GM18868 (cell line): ENCODE results near the gene LMBR1.
"Not testable (repeated sequence)": the region's sequence is repeated elsewhere in the genome, so short reads cannot be mapped to it uniquely, and the experiment has no call there.

ENCODE experiments used
- ATAC-seq: cut with Tn5 transposase; IDR thresholded peaks from one replicate; pipeline ENCODE4 v1.9.1; 2021; ENCODE audit warnings: mild to moderate bottlenecking, moderate library complexity; ENCODE audit not compliant: unreplicated experiment

LMBR1 gene, protein sequence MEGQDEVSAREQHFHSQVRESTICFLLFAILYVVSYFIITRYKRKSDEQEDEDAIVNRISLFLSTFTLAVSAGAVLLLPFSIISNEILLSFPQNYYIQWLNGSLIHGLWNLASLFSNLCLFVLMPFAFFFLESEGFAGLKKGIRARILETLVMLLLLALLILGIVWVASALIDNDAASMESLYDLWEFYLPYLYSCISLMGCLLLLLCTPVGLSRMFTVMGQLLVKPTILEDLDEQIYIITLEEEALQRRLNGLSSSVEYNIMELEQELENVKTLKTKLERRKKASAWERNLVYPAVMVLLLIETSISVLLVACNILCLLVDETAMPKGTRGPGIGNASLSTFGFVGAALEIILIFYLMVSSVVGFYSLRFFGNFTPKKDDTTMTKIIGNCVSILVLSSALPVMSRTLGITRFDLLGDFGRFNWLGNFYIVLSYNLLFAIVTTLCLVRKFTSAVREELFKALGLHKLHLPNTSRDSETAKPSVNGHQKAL

DNA sequence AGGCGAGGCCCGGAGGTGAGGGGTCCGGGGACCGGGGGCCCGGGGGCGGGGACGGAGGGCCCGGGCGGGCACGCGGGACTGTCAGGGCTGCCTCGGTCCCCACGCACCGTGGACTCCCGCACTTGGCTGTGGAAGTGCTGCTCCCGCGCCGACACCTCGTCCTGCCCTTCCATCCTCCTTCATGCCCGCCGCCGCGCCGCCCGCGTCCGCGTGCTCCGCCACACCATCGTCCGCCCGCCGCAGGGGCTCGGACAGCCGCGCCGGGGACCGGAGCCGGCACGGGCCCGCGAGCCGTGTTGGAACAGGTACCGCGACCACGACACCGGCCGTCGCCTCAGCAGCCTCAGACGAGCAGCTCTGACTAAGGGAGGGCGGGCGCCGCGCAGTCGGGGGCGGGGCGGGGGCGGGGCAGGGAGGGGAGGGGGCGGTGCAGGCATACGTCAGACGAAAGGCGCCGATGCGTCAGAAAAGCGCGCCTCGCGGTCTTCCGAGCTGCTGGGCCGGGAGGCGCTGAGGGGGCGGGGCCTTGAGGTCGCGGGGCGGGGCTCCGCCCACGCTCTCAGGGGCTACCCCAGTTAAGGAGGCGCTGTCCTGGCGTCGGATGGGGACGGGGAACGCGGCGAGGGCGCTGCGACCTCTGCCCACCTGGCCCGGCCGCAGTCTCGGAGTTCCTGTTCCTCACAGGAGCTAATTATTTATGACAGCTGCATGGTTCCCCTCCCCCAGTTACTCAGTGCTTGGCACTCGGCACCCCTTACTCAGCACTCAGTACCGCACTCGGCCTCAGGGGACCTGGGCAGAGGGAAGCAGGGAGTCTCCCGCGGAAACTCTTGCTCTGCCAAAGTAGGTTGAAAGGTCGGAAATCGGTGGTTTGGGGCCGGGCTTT is at the start of gene LMBR1:
Gene LMBR1, minus strand, starts transcription at position 363 of the 886 bp plus-strand sequence. Its CDS starts 190 bp downstream, at position 173.
- peak; percentile 73 for ATAC-seq

DNA sequence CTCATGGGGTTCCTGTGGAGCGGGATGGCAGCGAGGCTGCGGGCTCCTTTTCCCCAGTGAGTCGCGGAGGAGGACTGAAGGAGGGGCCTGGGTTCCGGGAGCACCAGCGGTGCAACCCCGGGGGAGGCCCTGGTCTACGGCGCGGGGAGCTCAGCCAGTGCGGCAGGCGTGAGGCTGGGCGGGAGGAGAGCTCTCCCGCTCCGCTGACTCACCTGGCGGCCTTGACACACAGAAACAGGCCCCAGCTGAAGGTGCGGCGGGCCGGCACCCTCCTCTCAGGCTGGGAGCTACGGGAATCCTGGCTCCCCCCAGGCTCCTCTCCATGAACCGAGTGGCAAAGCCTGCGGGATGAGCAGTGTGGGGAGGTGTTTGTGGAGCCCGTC is 49.7 kb upstream of the LMBR1 start:
- no peak for ATAC-seq

DNA sequence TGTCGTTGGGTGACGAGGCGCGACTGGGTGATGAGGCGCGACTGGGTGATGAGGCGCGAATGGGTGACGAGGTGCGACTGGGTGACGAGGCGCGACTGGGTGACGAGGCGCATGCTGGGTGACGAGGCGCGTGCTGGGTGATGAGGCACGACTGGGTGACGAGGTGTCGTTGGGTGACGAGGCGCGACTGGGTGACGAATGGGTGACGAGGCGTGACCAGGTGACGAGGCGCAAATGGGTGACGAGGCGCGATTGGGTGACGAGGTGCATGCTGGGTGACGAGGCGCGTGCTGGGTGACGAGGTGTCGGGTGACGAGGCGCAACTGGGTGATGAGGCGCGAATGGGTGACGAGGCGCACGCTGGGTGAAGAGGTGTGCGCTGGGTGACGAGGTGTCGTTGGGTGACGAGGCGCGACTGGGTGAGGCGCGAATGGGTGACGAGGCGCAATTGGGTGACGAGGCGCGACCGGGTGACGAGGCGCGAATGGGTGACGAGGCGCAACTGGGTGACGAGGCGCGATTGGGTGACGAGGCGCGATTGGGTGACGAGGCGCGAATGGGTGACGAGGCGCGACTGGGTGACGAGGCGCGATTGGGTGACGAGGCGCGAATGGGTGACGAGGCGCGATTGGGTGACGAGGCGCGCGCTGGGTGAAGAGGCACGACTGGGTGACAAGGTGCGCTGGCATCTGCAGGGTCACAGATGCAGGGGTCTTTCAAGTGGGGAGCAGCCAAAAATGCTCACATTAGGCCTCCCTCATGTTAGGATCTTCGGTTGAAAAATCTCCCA is 48.6 kb upstream of the LMBR1 start:
- no peak for ATAC-seq

DNA sequence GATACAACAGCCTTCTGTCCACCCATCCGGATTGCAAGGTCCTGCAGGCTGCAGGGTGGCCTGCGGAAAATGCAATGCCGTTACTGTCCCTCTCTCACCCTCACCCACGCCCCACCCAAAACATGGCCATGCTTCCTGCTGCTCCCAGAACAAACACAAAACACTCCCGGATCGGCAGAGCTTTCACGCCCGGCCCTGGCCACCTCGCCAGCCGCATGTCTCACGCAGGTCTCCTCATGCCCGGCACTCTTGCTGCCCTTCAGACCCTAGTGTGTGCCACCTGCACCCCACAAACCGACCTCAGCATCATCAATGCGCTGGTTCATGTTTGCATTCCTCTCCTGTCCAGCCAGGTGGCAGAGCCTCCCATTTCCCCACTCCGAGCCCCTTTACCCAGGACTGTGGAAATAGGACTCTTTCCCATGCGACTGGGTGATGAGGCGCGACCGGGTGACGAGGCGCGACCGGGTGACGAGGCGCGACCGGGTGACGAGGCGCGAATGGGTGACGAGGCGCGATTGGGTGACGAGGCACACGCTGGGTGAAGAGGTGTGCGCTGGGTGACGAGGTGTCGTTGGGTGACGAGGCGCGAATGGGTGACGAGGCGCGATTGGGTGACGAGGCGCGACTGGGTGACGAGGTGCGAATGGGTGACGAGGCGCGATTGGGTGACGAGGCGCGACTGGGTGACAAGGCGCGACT is 47.6 kb upstream of the LMBR1 start:
- ATAC-seq: no peak

DNA sequence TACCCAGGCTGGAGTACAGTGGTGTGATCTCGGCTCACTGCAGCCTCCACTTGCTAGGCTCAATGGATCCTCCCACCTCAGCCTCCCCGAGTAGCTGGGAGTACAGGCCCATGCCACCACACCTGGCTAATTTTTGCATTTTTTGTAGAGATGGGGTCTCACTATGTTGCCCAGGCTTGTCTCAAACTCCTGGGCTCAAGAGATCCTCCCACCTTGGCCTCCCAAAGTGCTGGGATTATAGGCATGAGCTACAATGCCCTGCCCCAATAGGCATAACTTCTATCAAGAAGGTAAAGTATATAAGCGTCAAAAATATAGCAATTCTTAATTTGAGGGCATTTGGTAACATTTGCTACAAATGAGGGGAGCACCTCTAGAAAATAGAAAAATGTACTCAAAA is 43.8 kb upstream of the LMBR1 start:
- not testable (repeated sequence) for ATAC-seq

DNA sequence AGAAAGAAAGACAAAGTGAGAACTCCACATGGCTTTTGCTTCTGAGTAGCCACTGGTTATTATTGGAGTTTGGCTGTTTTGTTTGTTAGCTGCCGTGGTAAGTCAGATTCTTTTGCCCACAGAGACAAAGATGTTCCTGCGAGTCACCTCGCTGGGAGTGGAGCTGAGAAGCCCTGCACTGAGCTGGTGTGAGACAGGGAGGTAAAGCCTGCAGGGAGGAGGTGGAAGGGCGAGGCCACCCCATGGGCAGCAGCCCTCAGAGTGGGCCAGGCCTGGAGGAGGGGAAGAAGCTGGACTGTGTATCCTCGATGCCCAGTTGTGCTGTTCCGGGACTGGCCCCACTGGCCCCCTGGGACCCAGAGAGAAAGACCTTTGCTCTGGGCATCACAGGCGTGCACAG is 42.3 kb upstream of the LMBR1 start:
- ATAC-seq: no peak

DNA sequence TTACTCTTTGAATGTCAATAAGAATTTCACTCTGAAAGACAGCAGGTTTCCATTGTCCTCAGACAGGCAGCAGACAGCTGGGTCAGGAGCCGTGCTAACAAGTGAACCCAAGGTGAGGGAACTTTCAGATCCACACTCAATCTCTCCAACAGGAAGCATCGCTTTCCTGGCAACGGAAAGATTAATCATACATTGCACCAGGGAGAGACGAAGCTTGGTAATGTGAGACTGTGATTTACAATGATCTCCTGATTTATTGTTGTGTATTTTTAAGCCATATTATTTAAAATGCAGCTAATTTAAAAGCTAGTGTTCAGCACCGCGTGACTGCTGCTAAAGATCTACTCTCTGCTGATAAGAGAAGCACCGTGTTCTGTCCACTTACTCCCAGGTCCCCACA is 39.0 kb upstream of the LMBR1 start:
- ATAC-seq: no peak

DNA sequence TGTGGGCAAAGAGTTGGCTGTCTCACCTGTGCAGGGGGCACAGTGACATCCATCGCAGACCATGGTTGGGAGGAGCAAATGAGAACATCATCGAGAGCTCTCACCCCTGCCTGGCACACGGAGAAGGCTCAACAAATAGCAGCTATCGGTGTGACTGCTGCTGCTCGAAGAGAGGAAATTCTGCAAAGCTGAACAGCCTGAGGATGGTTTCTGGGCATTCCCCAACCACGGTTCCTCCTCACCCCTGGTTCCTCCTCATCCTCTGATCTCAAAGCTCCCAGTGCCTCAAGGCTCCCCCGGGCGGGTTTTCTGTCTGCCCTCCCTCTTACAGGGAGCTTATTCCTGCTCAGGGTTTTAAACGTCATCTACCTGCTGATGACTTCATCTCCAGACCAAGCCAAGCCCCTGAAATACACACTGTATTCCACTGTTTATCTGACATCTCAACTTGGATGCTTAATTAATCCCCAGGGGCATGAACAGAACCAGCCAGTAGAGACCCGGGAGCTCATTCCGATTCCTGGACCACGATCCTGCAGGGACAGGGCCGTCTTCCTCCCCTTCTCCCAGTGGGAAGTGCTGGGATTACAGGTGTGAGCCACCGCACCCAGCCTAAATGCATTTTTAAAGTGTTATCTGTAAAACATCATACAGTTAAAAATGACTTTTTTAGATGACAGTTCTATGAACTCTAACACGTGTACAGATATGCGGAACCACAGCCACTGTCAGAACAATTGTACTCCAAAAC is 37.0 kb upstream of the LMBR1 start:
- ATAC-seq: peak; percentile 46

DNA sequence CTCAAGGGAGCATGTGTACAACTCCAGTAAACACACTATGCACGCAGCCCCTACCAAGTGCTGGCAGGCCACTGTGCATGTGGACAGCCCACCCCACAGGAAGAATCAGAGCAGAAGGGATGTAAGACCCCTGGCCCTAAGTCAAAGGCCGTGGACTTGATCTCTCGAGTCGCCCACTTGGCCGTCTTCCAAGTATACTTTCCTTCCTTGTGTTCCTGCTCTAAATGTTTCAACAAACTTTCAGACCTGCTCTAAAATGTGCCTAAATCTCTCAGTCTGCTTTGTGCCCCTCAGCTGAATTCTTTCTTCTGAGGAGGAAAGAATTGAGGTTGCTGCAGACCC is 35.4 kb upstream of the LMBR1 start:
- ATAC-seq: no peak

DNA sequence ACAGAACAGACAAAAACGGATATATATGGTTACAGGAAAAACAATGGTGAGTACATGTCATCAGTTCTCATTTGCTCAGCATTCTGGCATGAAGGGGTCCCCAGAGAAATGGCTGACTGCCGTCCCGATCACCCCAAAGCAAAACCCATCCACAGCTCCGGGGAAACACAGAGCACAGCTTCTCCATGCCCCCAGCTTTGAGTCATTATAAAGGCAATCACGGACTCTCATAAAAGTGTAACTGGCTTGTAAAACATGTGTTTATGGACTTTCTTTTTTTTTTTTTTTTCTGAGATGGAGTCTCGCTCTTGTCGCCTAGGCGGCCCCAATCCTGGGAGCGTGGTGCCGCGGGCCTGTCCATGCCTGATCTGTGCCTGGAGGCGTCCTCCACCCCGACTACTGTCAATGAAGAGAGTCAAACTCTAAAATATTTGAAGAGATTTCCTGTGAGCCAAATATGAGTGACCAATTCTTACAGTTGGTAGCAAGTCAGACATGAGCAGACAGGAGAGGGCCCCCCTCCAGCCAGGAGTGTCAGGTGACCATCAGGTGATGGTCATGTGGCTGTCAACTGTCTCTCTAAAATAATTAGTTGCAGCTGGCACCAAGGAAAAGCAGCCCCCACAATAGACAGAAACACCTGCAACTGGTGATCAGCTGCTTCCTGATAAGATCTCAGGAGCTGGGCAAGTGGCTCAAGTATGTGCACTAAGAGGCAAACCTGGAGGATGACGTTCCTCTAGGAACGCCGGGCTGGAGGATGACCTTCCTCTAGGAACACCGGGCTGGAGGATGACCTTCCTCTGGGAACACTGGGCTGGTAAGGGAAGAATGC is 34.8 kb upstream of the LMBR1 start:
- ATAC-seq: no peak

DNA sequence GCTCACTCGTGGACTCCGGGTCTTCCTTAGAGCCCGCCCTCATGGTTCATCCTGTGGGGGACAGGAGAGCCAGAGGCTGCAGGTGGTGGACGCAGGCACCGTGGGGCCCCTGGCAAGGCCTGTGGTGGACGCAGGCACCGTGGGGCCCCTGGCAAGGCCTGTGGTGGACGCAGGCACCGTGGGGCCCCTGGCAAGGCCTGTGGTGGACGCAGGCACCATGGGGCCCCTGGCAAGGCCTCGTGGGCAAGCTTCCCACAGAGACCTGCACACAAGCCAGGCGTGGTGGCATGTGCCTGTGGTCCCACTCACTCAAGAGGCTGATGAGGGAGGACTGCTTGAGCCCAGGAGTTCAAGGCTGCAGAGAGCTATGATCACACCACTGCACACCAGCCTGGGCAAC is 32.8 kb upstream of the LMBR1 start:
- ATAC-seq: not testable (repeated sequence)

DNA sequence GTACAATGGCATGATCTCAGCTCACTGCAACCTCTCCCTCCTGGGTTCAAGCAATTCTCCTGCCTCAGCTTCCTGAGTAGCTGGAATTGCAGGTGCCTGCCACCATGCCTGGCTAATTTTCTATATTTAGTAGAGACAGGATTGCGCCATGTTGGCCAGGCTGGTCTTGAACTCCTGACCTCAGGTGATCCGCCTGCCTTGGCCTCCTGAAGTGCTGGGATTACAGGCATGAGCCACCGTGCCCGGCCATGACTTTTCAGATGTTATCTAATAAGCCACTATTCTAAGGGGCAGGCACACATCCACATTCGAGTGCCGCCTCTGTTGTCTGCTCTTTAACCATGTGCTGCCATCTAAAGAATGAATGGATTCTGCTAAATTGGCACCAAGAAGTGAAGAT is 29.3 kb upstream of the LMBR1 start:
- ATAC-seq: not testable (repeated sequence)

DNA sequence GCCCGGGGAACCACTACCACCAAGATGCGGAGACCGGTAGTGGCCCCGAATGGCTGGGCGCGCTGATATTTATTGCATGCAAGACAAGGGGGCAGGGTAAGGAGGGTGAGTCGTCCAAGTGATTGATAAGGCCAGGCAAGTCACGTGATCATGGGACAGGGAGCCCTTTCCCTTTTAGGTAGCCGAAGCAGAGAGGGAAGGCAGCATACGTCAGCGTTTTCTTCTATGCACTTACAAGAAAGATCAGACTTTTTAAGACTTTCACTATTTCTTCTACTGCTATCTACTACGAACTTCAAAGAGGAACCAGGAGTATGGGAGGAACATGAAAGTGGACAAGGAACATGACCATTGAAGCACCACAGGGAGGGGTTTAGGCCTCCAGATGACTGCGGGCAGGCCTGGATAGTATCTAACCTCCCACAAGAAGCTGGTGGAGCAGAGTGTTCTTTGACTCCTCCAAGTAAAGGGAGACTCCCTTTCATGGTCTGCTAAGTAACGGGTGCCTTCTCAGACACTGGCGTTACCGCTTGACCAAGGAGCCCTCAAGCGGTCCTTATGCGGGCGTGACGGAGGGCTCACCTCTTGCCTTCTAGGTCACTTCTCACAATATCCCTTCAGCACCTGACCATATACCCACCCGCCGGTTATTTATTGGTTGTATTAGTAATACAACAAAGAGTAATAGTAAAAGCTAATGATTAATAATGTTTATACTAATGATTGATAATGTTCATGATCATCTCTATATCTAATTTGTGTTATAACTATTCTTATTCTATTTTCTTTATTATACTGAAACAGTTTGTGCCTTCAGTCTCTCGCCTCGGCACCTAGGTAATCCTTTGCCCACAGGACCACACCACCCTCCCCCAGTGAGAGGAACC is 27.7 kb upstream of the LMBR1 start:
- ATAC-seq: not testable (repeated sequence)

DNA sequence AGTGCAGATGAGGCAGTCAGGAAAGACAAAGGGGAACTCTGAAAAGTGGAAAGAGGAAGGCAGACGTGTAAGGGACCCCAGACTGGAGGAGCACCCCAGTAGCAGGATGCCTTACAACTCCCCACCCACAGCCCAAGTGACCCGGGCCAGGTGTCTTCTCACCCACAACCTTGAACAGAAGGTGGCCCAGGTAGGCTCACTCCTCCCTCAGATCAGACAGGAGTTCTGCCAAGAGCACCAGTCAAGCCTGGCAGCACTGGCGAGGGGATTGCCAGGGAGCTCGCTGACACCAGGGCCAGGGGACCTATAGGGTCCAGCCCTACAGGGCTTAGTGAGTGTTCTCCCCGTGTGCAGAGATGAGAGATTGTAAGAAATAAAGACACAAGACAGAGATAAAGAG is 27.1 kb upstream of the LMBR1 start:
- ATAC-seq: no peak

DNA sequence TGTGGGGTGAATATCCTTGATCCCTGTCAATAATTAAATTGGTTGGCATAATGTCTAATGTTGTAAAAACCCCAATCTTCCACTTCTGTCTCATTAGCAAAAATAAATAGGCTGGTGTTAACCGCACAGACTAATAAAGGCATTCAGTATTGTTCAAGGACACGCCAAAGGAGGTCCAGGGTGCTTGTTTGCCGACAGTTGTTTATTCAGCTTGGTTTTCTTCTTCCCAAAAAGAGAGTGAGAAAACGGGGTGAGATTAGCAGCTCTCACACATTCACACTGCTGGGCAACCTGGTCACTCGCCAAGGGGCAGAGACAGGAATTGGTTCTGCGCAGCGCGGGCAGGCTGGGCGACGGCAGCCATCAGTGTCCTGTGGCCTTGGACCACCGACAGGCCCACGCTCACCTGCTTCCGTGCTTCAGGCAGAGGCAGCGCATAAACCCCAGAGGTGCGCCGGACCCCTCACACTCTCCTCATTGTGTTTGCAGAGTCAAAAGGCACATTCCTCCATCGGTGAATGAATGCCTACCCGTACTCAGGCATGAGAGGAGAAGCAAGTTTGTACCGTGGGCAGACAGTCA is 26.2 kb upstream of the LMBR1 start:
- no peak for ATAC-seq

DNA sequence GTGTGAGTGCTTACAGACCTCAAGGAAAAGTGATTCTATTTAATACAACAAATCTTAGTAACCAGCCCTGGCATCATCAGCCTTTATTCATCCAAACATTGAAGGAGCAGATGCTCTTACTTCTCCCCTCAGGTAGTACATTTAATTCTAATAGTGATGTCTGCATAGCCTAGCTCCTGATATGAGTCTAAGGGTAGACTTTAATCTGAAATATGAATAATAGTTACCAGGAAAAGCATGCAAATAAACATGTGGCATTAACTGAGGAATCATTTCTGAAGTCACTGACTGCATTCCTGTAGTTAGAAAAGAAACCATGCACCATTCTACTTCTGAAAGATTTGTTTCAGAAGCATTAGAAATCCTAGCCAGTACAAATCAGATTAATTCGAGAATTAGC is 25.7 kb upstream of the LMBR1 start:
- no peak for ATAC-seq

DNA sequence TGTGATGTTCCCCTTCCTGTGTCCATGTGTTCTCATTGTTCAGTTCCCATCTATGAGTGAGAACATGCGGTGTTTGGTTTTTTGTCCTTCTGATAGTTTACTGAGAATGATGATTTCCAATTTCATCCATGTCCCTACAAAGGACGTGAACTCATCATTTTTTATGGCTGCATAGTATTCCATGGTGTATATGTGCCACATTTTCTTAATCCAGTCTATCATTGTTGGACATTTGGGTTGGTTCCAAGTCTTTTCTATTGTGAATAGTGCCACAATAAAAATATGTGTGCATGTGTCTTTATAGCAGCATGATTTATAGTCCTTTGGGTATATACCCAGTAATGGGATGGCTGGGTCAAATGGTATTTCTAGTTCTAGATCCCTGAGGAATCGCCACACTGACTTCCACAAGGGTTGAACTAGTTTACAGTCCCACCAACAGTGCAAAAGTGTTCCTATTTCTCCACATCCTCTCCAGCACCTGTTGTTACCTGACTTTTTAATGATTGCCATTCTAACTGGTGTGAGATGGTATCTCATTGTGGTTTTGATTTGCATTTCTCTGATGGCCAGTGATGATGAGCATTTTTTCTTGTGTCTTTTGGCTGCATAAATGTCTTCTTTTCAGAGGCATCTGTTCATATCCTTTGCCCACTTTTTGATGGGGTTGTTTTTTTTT is 16.7 kb upstream of the LMBR1 start:
- ATAC-seq: not testable (repeated sequence)
